Ovary (tissue), 9 donors: ENCODE measurements around the gene CPSF4. TPM values are rescaled to one million over a fixed set of nuclear protein-coding genes. Genes with fewer than 3 reads are reported as not detected.

ENCODE experiments used
- DNase-seq, 5 donors: peaks; one replicate each; pipeline ENCODE4 v3.0.0-alpha.2; 2019 to 2020
- H3K27ac ChIP-seq, 2 donors: fragments of 200-600 bp; one replicate each; pipeline versions ENCODE4 v1.5.1 to v1.8.0; 2019 to 2022
- H3K27me3 ChIP-seq: fragments of 200-600 bp; one replicate; pipeline ENCODE4 v1.8.0; 2022
- H3K36me3 ChIP-seq: fragments of 200-600 bp; sonication (generic); one replicate; pipeline ENCODE4 v1.5.1; 2019
- H3K4me1 ChIP-seq: one replicate; pipeline ENCODE4 v1.8.1; 2013; ENCODE audit warnings: mild to moderate bottlenecking, moderate library complexity; ENCODE audit not compliant: insufficient read depth
- H3K4me3 ChIP-seq: fragments of 200-600 bp; sonication (generic); one replicate; pipeline ENCODE4 v1.5.1; 2017
- H3K9me3 ChIP-seq, 2 donors: fragments of 200-600 bp in 1 of 2; sonication (generic) in 1 of 2; one replicate each; pipeline versions ENCODE4 v1.5.1 to v1.8.1; 2013 to 2019; ENCODE audit warnings: mild to moderate bottlenecking in 1 of 2, moderate library complexity in 1 of 2
- CTCF ChIP-seq, 3 donors: fragments of 450-650 bp in 2 of 3; fragments of 200-600 bp in 1 of 3; IDR thresholded peaks; one replicate each; pipeline versions ENCODE4 v1.5.1 to v1.8.0; 2016 to 2022; ENCODE audit warnings: antibody characterized with exemption in 3 of 3, mild to moderate bottlenecking in 1 of 3
- EP300 ChIP-seq: sonication (generic); formaldehyde crosslinking; IDR thresholded peaks from one replicate; pipeline ENCODE4 v1.6.1; 2017; ENCODE audit warnings: antibody characterized with exemption
- POLR2A ChIP-seq: fragments of 450-650 bp; IDR thresholded peaks from one replicate; pipeline ENCODE4 v1.6.1; 2017; ENCODE audit warnings: antibody characterized with exemption, mild to moderate bottlenecking, moderate library complexity
- WGBS, 3 donors: extraction: QIAGEN DNeasy Blood & Tissue Kit in 1 of 3; methylation state at CpG; one replicate each; pipeline versions ENCODE4 v1.1.5 to v1.1.7; 2013 to 2017; 5-methylcytosine and 5-hydroxymethylcytosine counted together
- intact Hi-C, 4 donors: fragments of 100-400 bp; cut with DNase I; formaldehyde crosslinking; loops; one replicate each; pipeline versions ENCODE4 v1.11.0 to v1.15.1; 2022 to 2023
- polyA plus RNA-seq, 2 donors: library from polyadenylated mRNA; stranded (reverse); fragments of 200-250 nt in 1 of 2; fragments of 350-450 nt in 1 of 2; fragmentation: Illumina TruSeq in 1 of 2; extraction: RNeasy Lipid Tissue Mini Kit (QIAGEN cat#74804) in 1 of 2; gene quantifications; one replicate each; pipeline ENCODE4 v1.2.3, GENCODE V29; 2013 to 2014
- total RNA-seq, 7 donors: library from RNA; depleted of rRNA in 2 of 7; stranded (reverse); fragments of >200 nt in 2 of 7; fragmentation: NEBNext Ultra II Directional in 3 of 7; extraction: Animal tissue kit (Norgen Biotek cat#: 25700) in 3 of 7; gene quantifications; one replicate each; pipeline versions ENCODE4 v1.1.0 to v1.2.4, GENCODE V29; 2016 to 2023
- donor health status: DM: no; HTN: no; CAD: no; lungs with moderate emphysema.
- donor health status: DM: no; HTN: no; CAD: no.
- donor health status: Bipolar disorder and iron deficiency.
- donor health status: DM: yes; HTN: yes; CAD: no.
- donor health status: DM: no; HTN: no; CAD: no.
- donor health status: DM: yes; HTN: yes; CAD: no.

CPSF4 gene
- total and polyA plus RNA-seq, 9 donors: 10.7 to 40.9 (median 32.9) TPM

- H3K27me3 ChIP-seq: no peaks in the 10 kb centered on the region
- peaks cover 1% of the 10 kb centered on the region for H3K4me1 ChIP-seq
- no peak for TF ChIP-seq POLR2A
- DNase-seq: no peak
- no peaks in the 10 kb centered on the region for H3K36me3 ChIP-seq
- no peak overlapping the region for H3K27ac ChIP-seq
- H3K4me3 ChIP-seq: no peak overlapping the region
- intact Hi-C loops: loop anchor here in 2 of 4 donors (10.0 kb wide), 1 partner anchor 255 kb away; the partner anchor contains the start of gene SMURF1 (in 2 of the 2)
- H3K9me3 ChIP-seq: no peaks in the 10 kb centered on the region
- WGBS, 3 donors: 56 to 79% (median 67%) methylated on average over 6 of the region's 6 CpGs
Observed at GRCh38 chr7:99399597-99399996, 39.1 kb upstream of the CPSF4 start.

GRCh38 chr7:99402854-99403253, 35.9 kb upstream of the CPSF4 start:
- Histone ChIP-seq H3K27ac (no peak overlapping the region), H3K4me3 (no peak overlapping the region), H3K9me3 (no peaks in the 10 kb centered on the region), H3K36me3 (no peaks in the 10 kb centered on the region), H3K4me1 (peaks cover 9% of the 10 kb centered on the region), H3K27me3 (no peaks in the 10 kb centered on the region)
- 93 to 96% (median 95%) methylated on average over 3 of the region's 3 CpGs for WGBS, 3 donors
- TF ChIP-seq POLR2A (no peak), CTCF (IDR thresholded peaks at IDR 0.05) (no peak), EP300 (no peak)
- DNase-seq: no peak
- intact Hi-C loops: loop anchor here in 1 of 4 donors (10.0 kb wide), 1 partner anchor 152 kb away; the partner anchor contains the start of genes FAM200A and ZNF655

GRCh38 chr7:99403764-99404163, 35.0 kb upstream of the CPSF4 start:
- intact Hi-C loops: loop anchor here in 1 of 4 donors (10.0 kb wide), 1 partner anchor 151 kb away; the partner anchor contains the start of genes FAM200A and ZNF655
- Histone ChIP-seq H3K27me3 (no peaks in the 10 kb centered on the region), H3K9me3 (no peaks in the 10 kb centered on the region), H3K36me3 (no peaks in the 10 kb centered on the region), H3K4me3 (no peak overlapping the region), H3K27ac (no peak overlapping the region), H3K4me1 (peaks cover 9% of the 10 kb centered on the region)
- TF ChIP-seq EP300 (no peak), POLR2A (no peak)
- WGBS, 3 donors: 80 to 82% (median 81%) methylated on average over 5 of the region's 5 CpGs
- DNase-seq: no peak

GRCh38 chr7:99404235-99404976, 34.3 kb upstream of the CPSF4 start:
- Histone ChIP-seq H3K36me3 (no peaks in the 10 kb centered on the region), H3K27me3 (no peaks in the 10 kb centered on the region), H3K4me1 (peaks cover 9% of the 10 kb centered on the region), H3K4me3 (no peak overlapping the region), H3K9me3 (no peaks in the 10 kb centered on the region), H3K27ac (no peak overlapping the region)
- peak in 1 of 5 donors; percentile 47 for DNase-seq
- TF ChIP-seq CTCF (IDR thresholded peaks at IDR 0.05) (no peak), POLR2A (no peak), EP300 (no peak)
- WGBS, 3 donors: 70 to 74% (median 73%) methylated on average over 18 of the region's 18 CpGs
- intact Hi-C loops: loop anchor here in 1 of 4 donors (10.0 kb wide), 1 partner anchor 150 kb away; the partner anchor contains the start of genes FAM200A and ZNF655

- Histone ChIP-seq H3K27me3 (no peaks in the 10 kb centered on the region), H3K36me3 (no peaks in the 10 kb centered on the region), H3K4me3 (no peak overlapping the region), H3K4me1 (peaks cover 10% of the 10 kb centered on the region), H3K9me3 (no peaks in the 10 kb centered on the region), H3K27ac (no peak overlapping the region)
- intact Hi-C loops: loop anchor here in 1 of 4 donors (10.0 kb wide), 1 partner anchor 150 kb away; the partner anchor contains the start of genes FAM200A and ZNF655
- TF ChIP-seq EP300: no peak
- no peak for TF ChIP-seq POLR2A
- no peak for TF ChIP-seq CTCF (IDR thresholded peaks at IDR 0.05)
- 89% methylated on average over 10 of the region's 10 CpGs for WGBS, 3 donors
- no peak for DNase-seq
Observed at GRCh38 chr7:99404977-99405320, 33.8 kb upstream of the CPSF4 start.
